H9 (cell line): ENCODE results near the gene RSU1. TPM values are rescaled to one million over a fixed set of nuclear protein-coding genes. Genes with fewer than 3 reads are reported as not detected.

Experiments
- DNase-seq: peaks from one replicate; pipeline ENCODE4 v3.0.0-alpha.2; 2017
- H2AFZ ChIP-seq: one replicate; pipeline ENCODE4 v1.6.1; 2013; ENCODE audit warnings: mild to moderate bottlenecking, low read length, control low read depth, moderate library complexity
- H2AK5ac ChIP-seq: 2 replicates; pipeline ENCODE4 v1.6.1; 2013; ENCODE audit warnings: low read length, control low read depth, mixed read lengths; ENCODE audit not compliant: insufficient read length
- H2BK120ac ChIP-seq: one replicate; pipeline ENCODE4 v1.6.1; 2013; ENCODE audit warnings: low read depth, mild to moderate bottlenecking, low read length, control low read depth, inconsistent platforms; ENCODE audit not compliant: poor library complexity, severe bottlenecking
- H2BK12ac ChIP-seq: 2 replicates; pipeline ENCODE4 v1.6.1; 2013; ENCODE audit warnings: low read length, control low read depth, mixed read lengths, low read depth; ENCODE audit not compliant: insufficient read length
- H2BK15ac ChIP-seq: 2 replicates; pipeline ENCODE4 v1.6.1; 2013; ENCODE audit warnings: low read depth, low read length, control low read depth
- H2BK20ac ChIP-seq: one replicate; pipeline ENCODE4 v1.6.1; 2013; ENCODE audit warnings: low read depth, mild to moderate bottlenecking, low read length, control low read depth, inconsistent platforms; ENCODE audit not compliant: poor library complexity, severe bottlenecking
- H2BK5ac ChIP-seq: 2 replicates; pipeline ENCODE4 v1.6.1; 2013; ENCODE audit warnings: low read length, control low read depth, mixed read lengths; ENCODE audit not compliant: insufficient read length
- H3K14ac ChIP-seq: 2 replicates; pipeline ENCODE4 v1.6.1; 2013; ENCODE audit warnings: low read length, control low read depth; ENCODE audit not compliant: insufficient read depth
- H3K18ac ChIP-seq: 2 replicates; pipeline ENCODE4 v1.6.1; 2013; ENCODE audit warnings: low read depth, mild to moderate bottlenecking, mixed read lengths, low read length, control low read depth; ENCODE audit not compliant: insufficient read length
- H3K23ac ChIP-seq: 2 replicates; pipeline ENCODE4 v1.6.1; 2013; ENCODE audit warnings: low read length, control low read depth, mixed read lengths, low read depth; ENCODE audit not compliant: insufficient read length
- H3K23me2 ChIP-seq: 2 replicates; pipeline ENCODE4 v1.6.1; 2013; ENCODE audit warnings: low read depth, mild to moderate bottlenecking, mixed read lengths, low read length, control low read depth; ENCODE audit not compliant: insufficient read length, poor library complexity, severe bottlenecking
- H3K27ac ChIP-seq: 2 replicates; pipeline ENCODE4 v1.5.1; 2013; ENCODE audit warnings: low read length, control low read depth, mixed read lengths, low read depth; ENCODE audit not compliant: insufficient read length
- H3K27me3 ChIP-seq: 2 replicates; pipeline ENCODE4 v1.6.1; 2013; ENCODE audit warnings: low read length, control low read depth, inconsistent platforms; ENCODE audit not compliant: insufficient read depth
- H3K4ac ChIP-seq: 2 replicates; pipeline ENCODE4 v1.6.1; 2013; ENCODE audit warnings: low read depth, mild to moderate bottlenecking, control low read depth, inconsistent platforms, low read length, moderate library complexity
- H3K4me1 ChIP-seq: 2 replicates; pipeline ENCODE4 v1.6.1; 2013; ENCODE audit warnings: low read length, control low read depth, inconsistent platforms; ENCODE audit not compliant: insufficient read depth
- H3K4me2 ChIP-seq: 2 replicates; pipeline ENCODE4 v1.6.1; 2013; ENCODE audit warnings: low read length, control low read depth, mixed read lengths; ENCODE audit not compliant: insufficient read length, insufficient read depth
- H3K56ac ChIP-seq: 2 replicates; pipeline ENCODE4 v1.6.1; 2013; ENCODE audit warnings: low read depth, mild to moderate bottlenecking, mixed read lengths, low read length, control low read depth; ENCODE audit not compliant: insufficient read length
- H3K79me1 ChIP-seq: 2 replicates; pipeline ENCODE4 v1.6.1; 2013; ENCODE audit warnings: low read depth, mild to moderate bottlenecking, moderate library complexity, low read length, control low read depth, inconsistent platforms; ENCODE audit not compliant: insufficient read depth, poor library complexity, severe bottlenecking
- H3K79me2 ChIP-seq: 2 replicates; pipeline ENCODE4 v1.6.1; 2013; ENCODE audit warnings: low read length, control low read depth, inconsistent platforms; ENCODE audit not compliant: insufficient read depth
- H3K9ac ChIP-seq: 2 replicates; pipeline ENCODE4 v1.6.1; 2013; ENCODE audit warnings: low read length, control low read depth, mixed read lengths; ENCODE audit not compliant: insufficient read length; ENCODE audit errors: extremely low read depth
- H3K9me3 ChIP-seq: one replicate; pipeline ENCODE4 v1.6.1; 2013; ENCODE audit warnings: low read depth, low read length, inconsistent platforms; ENCODE audit not compliant: control insufficient read depth
- H3T11ph ChIP-seq: one replicate; pipeline ENCODE4 v1.6.1; 2013; ENCODE audit warnings: mild to moderate bottlenecking, low read length, control low read depth, inconsistent platforms
- H4K20me1 ChIP-seq: one replicate; pipeline ENCODE4 v1.6.1; 2013; ENCODE audit not compliant: control insufficient read depth, insufficient read length, insufficient read depth
- H4K5ac ChIP-seq: 2 replicates; pipeline ENCODE4 v1.6.1; 2013; ENCODE audit warnings: low read depth, mild to moderate bottlenecking, mixed read lengths, low read length, control low read depth; ENCODE audit not compliant: insufficient read length
- H4K8ac ChIP-seq: replicated peaks from 2 replicates; pipeline ENCODE4 v1.6.1; 2013; ENCODE audit warnings: low read length, control low read depth, mixed read lengths, low read depth; ENCODE audit not compliant: insufficient read length
- H4K91ac ChIP-seq: 2 replicates; pipeline ENCODE4 v1.6.1; 2013; ENCODE audit warnings: low read depth, mild to moderate bottlenecking, moderate library complexity, mixed read lengths, low read length, control low read depth; ENCODE audit not compliant: insufficient read length
- H3K27ac Mint-ChIP-seq, 3 experiments: 2 replicates in 2 of 3; 3 replicates in 1 of 3; pipeline ENCODE4 v1.8.0; 2020 to 2021; ENCODE audit warnings: mixed read lengths in 3 of 3, mild to moderate bottlenecking in 1 of 3, moderate library complexity in 1 of 3
- H3K27me3 Mint-ChIP-seq: 2 replicates; pipeline ENCODE4 v1.8.0; 2021; ENCODE audit warnings: low read depth, mild to moderate bottlenecking, moderate library complexity, mixed read lengths
- H3K36me3 Mint-ChIP-seq, 3 experiments: 2 replicates in 2 of 3; 3 replicates in 1 of 3; pipeline ENCODE4 v1.8.0; 2020 to 2021; ENCODE audit warnings: low read depth in 3 of 3, mixed read lengths in 3 of 3; ENCODE audit not compliant: insufficient read depth in 1 of 3
- H3K4me1 Mint-ChIP-seq, 2 experiments: 2 replicates each; pipeline ENCODE4 v1.8.0; 2020; ENCODE audit warnings: mixed read lengths in 2 of 2
- H3K4me3 Mint-ChIP-seq, 2 experiments: 2 replicates in 1 of 2; 3 replicates in 1 of 2; pipeline ENCODE4 v1.8.0; 2020 to 2021; ENCODE audit warnings: mild to moderate bottlenecking in 2 of 2, mixed read lengths in 2 of 2, moderate library complexity in 1 of 2
- H3K9me3 Mint-ChIP-seq, 2 experiments: 2 replicates in 1 of 2; 3 replicates in 1 of 2; pipeline ENCODE4 v1.8.0; 2020; ENCODE audit warnings: mild to moderate bottlenecking in 2 of 2, mixed read lengths in 2 of 2, moderate library complexity in 1 of 2
- CTCF ChIP-seq: fragments of 200-600 bp; sonication (generic); conservative IDR thresholded peaks from 3 replicates; pipeline ENCODE4 v1.8.0; 2021; ENCODE audit warnings: antibody characterized with exemption, mild to moderate bottlenecking
- WGBS: extraction: QIAGEN DNeasy Blood & Tissue Kit; methylation state at CpG from one replicate; pipeline ENCODE4 v1.1.7; 2013; ENCODE audit warnings: missing lambda C conversion rate, low lambda C conversion rate, mixed read lengths; ENCODE audit not compliant: insufficient read length; ENCODE audit errors: extremely low coverage; 5-methylcytosine and 5-hydroxymethylcytosine counted together
- total RNA-seq: library from RNA; stranded (reverse); gene quantifications from 2 replicates; pipeline ENCODE4 v1.2.1, GENCODE V29; 2021

Gene RSU1
- total RNA-seq, 1 experiment from 2014 or later, result 59.4 TPM

- DNase-seq, result no peak
- Mint-ChIP-seq H3K36me3 (no peaks in the 10 kb centered on the region), H3K4me3 (no peak overlapping the region), H3K27ac (no peak overlapping the region), H3K4me1 (peaks cover 8 to 19% of the 10 kb centered on the region in 2 experiments), H3K27me3 (no peaks in the 10 kb centered on the region), H3K9me3 (no peaks in the 10 kb centered on the region)
- Histone ChIP-seq H3K18ac (no peak overlapping the region), H3K14ac (no peak overlapping the region), H3K9ac (no peak overlapping the region), H4K8ac (no peak overlapping the region), H3K56ac (no peak overlapping the region), H3T11ph (no peak overlapping the region), H2AK5ac (no peak overlapping the region), H3K9me3 (no peaks in the 10 kb centered on the region), H3K23me2 (no peaks in the 10 kb centered on the region), H4K20me1 (no peaks in the 10 kb centered on the region), H3K4me1 (no peaks in the 10 kb centered on the region), H3K79me1 (no peaks in the 10 kb centered on the region), H3K4me2 (no peak overlapping the region), H2BK15ac (no peak overlapping the region), H2BK20ac (no peak overlapping the region), H3K27ac (no peak overlapping the region), H3K23ac (no peak overlapping the region), H2BK5ac (no peak overlapping the region), H2AFZ (no peak overlapping the region), H3K4ac (no peak overlapping the region), H2BK120ac (no peak overlapping the region), H3K27me3 (no peaks in the 10 kb centered on the region), H3K79me2 (no peaks in the 10 kb centered on the region), H4K5ac (no peak overlapping the region), H2BK12ac (no peak overlapping the region), H4K91ac (no peak overlapping the region)
- no CpG with 5 or more reads among the region's 5 CpGs for WGBS
- no peak for TF ChIP-seq CTCF
Measured at GRCh38 chr10:16856092-16856491, 38.9 kb upstream of the RSU1 start.
